Ovary (tissue), 9 donors: ENCODE measurements around the gene PLAAT3. TPM values are rescaled to one million over a fixed set of nuclear protein-coding genes. Genes with fewer than 3 reads are reported as not detected.
A peak's percentile ranks its signal among the peaks of the same experiment; 100 is the strongest.
"Not testable (repeated sequence)": the region's sequence is repeated elsewhere in the genome, so short reads cannot be mapped to it uniquely, and the experiment has no call there.

Experiments
- DNase-seq, 5 donors: peaks; one replicate each; pipeline ENCODE4 v3.0.0-alpha.2; 2019 to 2020
- H3K27ac ChIP-seq, 2 donors: fragments of 200-600 bp; one replicate each; pipeline versions ENCODE4 v1.5.1 to v1.8.0; 2019 to 2022
- H3K27me3 ChIP-seq: fragments of 200-600 bp; one replicate; pipeline ENCODE4 v1.8.0; 2022
- H3K36me3 ChIP-seq: fragments of 200-600 bp; sonication (generic); one replicate; pipeline ENCODE4 v1.5.1; 2019
- H3K4me1 ChIP-seq: one replicate; pipeline ENCODE4 v1.8.1; 2013; ENCODE audit warnings: mild to moderate bottlenecking, moderate library complexity; ENCODE audit not compliant: insufficient read depth
- H3K4me3 ChIP-seq: fragments of 200-600 bp; sonication (generic); one replicate; pipeline ENCODE4 v1.5.1; 2017
- H3K9me3 ChIP-seq, 2 donors: fragments of 200-600 bp in 1 of 2; sonication (generic) in 1 of 2; one replicate each; pipeline versions ENCODE4 v1.5.1 to v1.8.1; 2013 to 2019; ENCODE audit warnings: mild to moderate bottlenecking in 1 of 2, moderate library complexity in 1 of 2
- EP300 ChIP-seq: sonication (generic); formaldehyde crosslinking; IDR thresholded peaks from one replicate; pipeline ENCODE4 v1.6.1; 2017; ENCODE audit warnings: antibody characterized with exemption
- POLR2A ChIP-seq: fragments of 450-650 bp; IDR thresholded peaks from one replicate; pipeline ENCODE4 v1.6.1; 2017; ENCODE audit warnings: antibody characterized with exemption, mild to moderate bottlenecking, moderate library complexity
- WGBS, 3 donors: extraction: QIAGEN DNeasy Blood & Tissue Kit in 1 of 3; methylation state at CpG; one replicate each; pipeline versions ENCODE4 v1.1.5 to v1.1.7; 2013 to 2017; 5-methylcytosine and 5-hydroxymethylcytosine counted together
- intact Hi-C, 4 donors: fragments of 100-400 bp; cut with DNase I; formaldehyde crosslinking; loops; one replicate each; pipeline versions ENCODE4 v1.11.0 to v1.15.1; 2022 to 2023
- polyA plus RNA-seq, 2 donors: library from polyadenylated mRNA; stranded (reverse); fragments of 200-250 nt in 1 of 2; fragments of 350-450 nt in 1 of 2; fragmentation: Illumina TruSeq in 1 of 2; extraction: RNeasy Lipid Tissue Mini Kit (QIAGEN cat#74804) in 1 of 2; gene quantifications; one replicate each; pipeline ENCODE4 v1.2.3, GENCODE V29; 2013 to 2014
- total RNA-seq, 7 donors: library from RNA; depleted of rRNA in 2 of 7; stranded (reverse); fragments of >200 nt in 2 of 7; fragmentation: NEBNext Ultra II Directional in 3 of 7; extraction: Animal tissue kit (Norgen Biotek cat#: 25700) in 3 of 7; gene quantifications; one replicate each; pipeline versions ENCODE4 v1.1.0 to v1.2.4, GENCODE V29; 2016 to 2023
- TF ChIP-seq, protein P1 (sequence below), 3 donors: fragments of 450-650 bp in 2 of 3; fragments of 200-600 bp in 1 of 3; IDR thresholded peaks; one replicate each; pipeline versions ENCODE4 v1.5.1 to v1.8.0; 2016 to 2022; ENCODE audit warnings: antibody characterized with exemption in 3 of 3, mild to moderate bottlenecking in 1 of 3
- donor health status: DM: no; HTN: no; CAD: no; lungs with moderate emphysema.
- donor health status: DM: no; HTN: no; CAD: no.
- donor health status: Bipolar disorder and iron deficiency.
- donor health status: DM: yes; HTN: yes; CAD: no.
- donor health status: DM: no; HTN: no; CAD: no.
- donor health status: DM: yes; HTN: yes; CAD: no.

Gene PLAAT3
- total and polyA plus RNA-seq, 9 donors = 41.1 to 147 (median 110) TPM

DNA sequence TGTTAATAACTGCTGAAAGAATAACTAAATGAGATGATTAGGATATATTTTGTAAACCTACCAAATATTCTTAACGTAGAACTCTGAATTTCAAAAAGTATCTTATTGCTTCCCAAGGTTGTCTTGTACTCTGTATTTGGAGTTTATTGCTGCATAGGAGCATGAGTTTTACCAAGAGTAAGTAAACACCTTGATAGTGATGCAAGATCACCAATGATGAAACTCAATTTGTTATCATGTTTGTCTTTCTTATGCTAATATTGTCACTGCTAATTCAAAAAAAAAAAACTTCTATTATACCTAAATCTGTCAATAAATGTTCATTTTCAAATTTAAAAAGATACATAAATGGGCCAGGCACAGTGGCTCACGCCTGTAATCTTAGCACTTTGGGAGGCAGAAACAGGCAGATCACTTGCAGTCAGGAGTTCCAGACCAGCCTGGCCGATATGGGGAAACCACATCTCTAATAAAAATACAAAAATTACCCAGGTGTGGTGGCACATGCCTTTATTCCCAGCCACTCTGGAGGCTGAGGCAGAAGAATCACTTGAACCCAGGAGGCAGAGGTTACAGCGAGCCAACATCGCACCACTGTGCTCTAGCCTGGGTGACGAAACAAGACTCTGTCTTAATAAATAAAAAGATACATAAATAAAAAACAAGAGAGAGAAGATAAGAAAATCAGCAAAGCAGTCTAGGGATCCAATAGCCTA is 27.6 kb downstream of the PLAAT3 start:
- H3K27ac ChIP-seq = no peak overlapping the region
- intact Hi-C loops = no loop called here
- no peaks in the 10 kb centered on the region for H3K36me3 ChIP-seq
- TF ChIP-seq POLR2A (no peak), EP300 (no peak)
- TF ChIP-seq, protein P1, sequence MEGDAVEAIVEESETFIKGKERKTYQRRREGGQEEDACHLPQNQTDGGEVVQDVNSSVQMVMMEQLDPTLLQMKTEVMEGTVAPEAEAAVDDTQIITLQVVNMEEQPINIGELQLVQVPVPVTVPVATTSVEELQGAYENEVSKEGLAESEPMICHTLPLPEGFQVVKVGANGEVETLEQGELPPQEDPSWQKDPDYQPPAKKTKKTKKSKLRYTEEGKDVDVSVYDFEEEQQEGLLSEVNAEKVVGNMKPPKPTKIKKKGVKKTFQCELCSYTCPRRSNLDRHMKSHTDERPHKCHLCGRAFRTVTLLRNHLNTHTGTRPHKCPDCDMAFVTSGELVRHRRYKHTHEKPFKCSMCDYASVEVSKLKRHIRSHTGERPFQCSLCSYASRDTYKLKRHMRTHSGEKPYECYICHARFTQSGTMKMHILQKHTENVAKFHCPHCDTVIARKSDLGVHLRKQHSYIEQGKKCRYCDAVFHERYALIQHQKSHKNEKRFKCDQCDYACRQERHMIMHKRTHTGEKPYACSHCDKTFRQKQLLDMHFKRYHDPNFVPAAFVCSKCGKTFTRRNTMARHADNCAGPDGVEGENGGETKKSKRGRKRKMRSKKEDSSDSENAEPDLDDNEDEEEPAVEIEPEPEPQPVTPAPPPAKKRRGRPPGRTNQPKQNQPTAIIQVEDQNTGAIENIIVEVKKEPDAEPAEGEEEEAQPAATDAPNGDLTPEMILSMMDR (IDR thresholded peaks at IDR 0.05) = no peak
- DNase-seq = no peak
- H3K4me3 ChIP-seq = no peak overlapping the region
- H3K4me1 ChIP-seq = no peaks in the 10 kb centered on the region
- no peaks in the 10 kb centered on the region for H3K9me3 ChIP-seq
- WGBS, 3 donors = 89 to 97% (median 91%) methylated on average over 6 of the region's 6 CpGs
- H3K27me3 ChIP-seq = no peaks in the 10 kb centered on the region

DNA sequence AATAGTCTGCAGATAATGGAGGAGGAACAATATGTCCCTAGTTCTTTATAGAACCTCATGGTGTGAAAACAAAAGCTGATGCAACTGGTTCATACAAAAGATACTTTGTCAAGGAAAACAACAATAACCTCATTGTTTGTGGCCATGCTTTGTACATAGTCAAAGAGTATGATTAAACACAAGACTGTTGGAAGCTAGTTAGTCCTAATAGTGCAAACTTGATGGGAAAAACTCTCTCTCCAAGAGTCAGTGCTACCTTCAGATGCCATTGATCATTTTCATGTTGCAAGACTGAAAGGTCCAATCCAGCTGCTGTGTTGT is 30.9 kb downstream of the PLAAT3 start:
- Histone ChIP-seq H3K27ac (no peak overlapping the region), H3K4me1 (no peaks in the 10 kb centered on the region), H3K4me3 (no peak overlapping the region), H3K36me3 (no peaks in the 10 kb centered on the region), H3K27me3 (no peaks in the 10 kb centered on the region), H3K9me3 (peaks cover 0 to 5% of the 10 kb centered on the region in 2 donors)
- intact Hi-C loops = no loop called here
- no peak for DNase-seq
- TF ChIP-seq POLR2A = no peak
- no peak for TF ChIP-seq EP300
- TF ChIP-seq, protein P1 (IDR thresholded peaks at IDR 0.05) = no peak

DNA sequence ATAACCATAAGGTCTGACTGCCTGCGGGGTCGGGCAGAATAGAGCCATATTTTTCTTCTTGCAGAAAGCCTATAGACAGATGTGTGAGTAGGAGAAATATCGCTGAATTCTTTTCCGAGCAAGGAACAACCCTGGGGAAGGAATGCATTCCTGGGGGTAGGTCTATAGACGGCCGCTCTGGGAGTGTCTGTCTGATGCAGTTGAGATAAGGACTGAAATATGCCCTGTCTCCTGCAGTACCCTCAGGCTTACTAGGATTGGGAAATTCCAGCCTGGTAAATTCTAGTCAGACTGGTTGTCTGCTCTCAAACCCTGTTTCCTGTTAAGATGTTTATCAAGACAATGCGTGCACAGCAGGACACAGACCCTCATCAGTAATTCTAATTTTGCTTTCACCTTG is 33.0 kb downstream of the PLAAT3 start:
- DNase-seq, H3K9me3 ChIP-seq, intact Hi-C loops, H3K27ac ChIP-seq, H3K4me1 ChIP-seq, H3K36me3 ChIP-seq, H3K4me3 ChIP-seq, H3K27me3 ChIP-seq: not testable (repeated sequence)
- WGBS, 3 donors = 78 to 86% (median 86%) methylated on average over 7 of the region's 7 CpGs

DNA sequence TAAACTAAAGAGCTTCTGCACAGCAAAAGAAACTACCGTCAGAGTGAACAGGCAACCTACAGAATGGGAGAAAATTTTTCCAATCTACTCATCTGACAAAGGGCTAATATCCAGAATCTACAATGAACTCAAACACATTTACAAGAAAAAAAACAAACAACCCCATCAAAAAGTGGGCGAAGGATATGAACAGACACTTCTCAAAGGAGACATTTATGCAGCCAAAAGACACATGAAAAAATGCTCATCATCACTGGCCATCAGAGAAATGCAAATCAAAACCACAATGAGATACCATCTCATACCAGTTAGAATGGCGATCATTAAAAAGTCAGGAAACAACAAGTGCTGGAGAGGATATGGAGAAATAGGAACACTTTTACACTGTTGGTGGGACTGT is 35.4 kb downstream of the PLAAT3 start:
- H3K27ac ChIP-seq, intact Hi-C loops, H3K36me3 ChIP-seq, DNase-seq, H3K27me3 ChIP-seq, H3K4me3 ChIP-seq, H3K4me1 ChIP-seq, H3K9me3 ChIP-seq: not testable (repeated sequence)
- WGBS, 3 donors = 87 to 100% (median 97%) methylated on average over 2 to 3 of the region's 3 CpGs

DNA sequence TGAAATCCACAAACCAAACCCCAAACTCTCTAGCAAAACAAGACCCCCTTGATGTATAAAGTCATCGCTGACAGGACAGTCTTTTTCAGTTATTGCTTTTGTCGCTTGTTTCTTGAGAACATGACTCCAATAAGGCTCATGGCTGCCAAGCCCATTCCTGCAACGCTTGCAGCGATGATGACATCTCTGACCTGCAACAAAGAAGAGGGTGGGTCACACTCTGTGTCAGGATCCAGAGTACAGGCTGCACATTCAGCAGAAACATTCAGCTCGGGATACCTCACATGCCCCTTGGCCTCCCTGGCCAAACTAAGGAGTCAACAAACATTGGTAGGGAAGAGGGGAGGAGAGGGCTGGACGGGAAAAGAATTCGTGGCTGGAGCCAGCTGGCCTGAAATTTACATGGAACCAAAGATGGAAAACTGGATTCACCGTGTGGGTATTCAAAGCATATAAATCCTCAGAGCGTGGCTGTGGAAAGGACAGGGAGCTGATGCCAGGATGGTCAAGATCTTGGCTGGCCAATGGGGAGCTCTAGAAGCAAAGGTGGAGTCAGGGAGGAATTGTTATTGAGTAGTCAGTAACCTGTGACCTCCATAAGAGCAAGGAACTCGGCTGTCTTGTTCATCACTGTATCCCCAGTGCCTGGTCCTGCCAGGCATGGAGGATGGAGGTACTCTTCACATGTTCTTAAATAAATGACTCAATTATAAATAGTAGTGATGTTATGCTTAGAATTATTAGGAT is 39.2 kb downstream of the PLAAT3 start:
- Histone ChIP-seq H3K4me3 (peak overlapping the region; percentile 26), H3K27ac (peak overlapping the region; percentile 48 to 63), H3K36me3 (no peaks in the 10 kb centered on the region), H3K9me3 (no peaks in the 10 kb centered on the region), H3K27me3 (no peaks in the 10 kb centered on the region), H3K4me1 (peaks cover 15% of the 10 kb centered on the region)
- TF ChIP-seq POLR2A (no peak), EP300 (no peak)
- TF ChIP-seq, protein P1 (IDR thresholded peaks at IDR 0.05) = no peak
- WGBS, 3 donors = 6 to 14% (median 8%) methylated on average over 10 of the region's 10 CpGs
- DNase-seq = peak; percentile 49 to 70 (median 63)
- intact Hi-C loops = loop anchor here in 1 of 4 donors (5.0 kb wide), 1 partner anchor 768 kb away; the partner anchor contains the start of gene NXF1
